Fibroblast of peridontal ligament (primary cell): ENCODE results near the gene NDUFA7.
"Not testable (repeated sequence)": the region's sequence is repeated elsewhere in the genome, so short reads cannot be mapped to it uniquely, and the experiment has no call there.

Experiments
- DNase-seq: peaks from one replicate; pipeline ENCODE4 v3.0.0-alpha.2; 2010; ENCODE audit errors: extremely low read depth

Gene NDUFA7

DNA sequence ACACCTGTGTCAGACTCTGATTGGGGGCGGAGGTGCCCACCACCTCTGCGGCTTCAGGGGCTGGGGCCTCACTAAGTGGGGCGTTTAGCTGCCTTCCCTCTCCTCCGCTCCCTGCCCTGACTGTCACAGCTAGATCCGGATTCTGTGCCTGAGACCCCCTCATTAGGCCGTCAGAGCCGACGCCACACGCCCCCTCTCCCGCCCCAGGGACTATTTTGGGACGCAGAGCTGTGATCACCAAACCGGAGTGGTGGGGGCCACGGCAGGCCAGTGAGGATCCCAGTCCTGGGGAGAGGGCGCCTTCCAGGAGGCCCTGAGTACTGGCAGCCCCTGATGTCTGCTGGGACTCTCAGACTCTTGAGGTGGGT, 21.1 kb upstream of the NDUFA7 start:
- DNase-seq, result no peak

GRCh38 chr19:8341504-8341903, 20.3 kb upstream of the NDUFA7 start:
- DNase-seq, result not testable (repeated sequence)

- DNase-seq, result no peak
Measured at GRCh38 chr19:8340341-8341096, 19.3 kb upstream of the NDUFA7 start.

DNA sequence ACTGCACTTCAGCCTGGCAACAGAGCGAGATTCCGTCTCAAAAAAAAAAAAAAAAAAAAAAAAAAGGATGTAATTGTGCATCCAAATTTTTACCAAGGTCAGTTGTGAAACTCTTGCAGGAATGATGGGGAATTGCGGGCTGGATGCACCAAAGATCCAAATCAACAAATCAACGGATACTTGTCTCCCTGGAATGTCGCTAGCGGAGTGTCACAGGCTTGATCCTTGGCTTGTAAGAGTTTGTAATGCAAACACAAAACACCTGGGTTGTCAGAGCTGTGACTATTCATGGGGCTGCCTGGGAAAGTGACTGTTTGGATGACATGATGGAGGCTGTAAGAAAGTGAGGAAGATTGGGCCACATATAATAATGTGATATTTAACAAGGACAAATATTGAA, 17.7 kb upstream of the NDUFA7 start:
- DNase-seq, result no peak

GRCh38 chr19:8337728-8338127, 16.6 kb upstream of the NDUFA7 start:
- DNase-seq, result no peak

DNA sequence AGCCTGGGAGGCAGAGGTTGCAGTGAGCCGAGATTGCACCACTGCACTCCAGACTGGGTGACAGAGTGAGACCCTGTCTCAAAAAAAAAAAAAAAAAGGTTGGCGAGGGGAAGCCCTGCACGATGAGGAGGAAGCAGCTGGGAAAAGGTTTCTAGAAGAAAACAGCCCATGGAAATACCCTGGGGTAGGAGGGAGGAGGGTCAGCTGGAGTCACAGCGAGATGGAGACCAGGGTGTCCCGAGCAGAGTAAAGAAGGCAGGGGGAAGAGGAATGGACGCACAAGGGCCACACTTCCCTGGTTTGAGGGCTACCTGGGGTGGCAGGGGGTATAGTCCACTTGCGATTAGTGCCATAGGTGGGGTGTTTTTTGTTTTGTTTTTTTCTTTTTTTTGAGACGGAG, 15.5 kb upstream of the NDUFA7 start:
- DNase-seq, result no peak

- no peak for DNase-seq
Measured at GRCh38 chr19:8336072-8336569, 14.9 kb upstream of the NDUFA7 start.

- no peak for DNase-seq
Measured at GRCh38 chr19:8335343-8336071, 14.3 kb upstream of the NDUFA7 start.

DNA sequence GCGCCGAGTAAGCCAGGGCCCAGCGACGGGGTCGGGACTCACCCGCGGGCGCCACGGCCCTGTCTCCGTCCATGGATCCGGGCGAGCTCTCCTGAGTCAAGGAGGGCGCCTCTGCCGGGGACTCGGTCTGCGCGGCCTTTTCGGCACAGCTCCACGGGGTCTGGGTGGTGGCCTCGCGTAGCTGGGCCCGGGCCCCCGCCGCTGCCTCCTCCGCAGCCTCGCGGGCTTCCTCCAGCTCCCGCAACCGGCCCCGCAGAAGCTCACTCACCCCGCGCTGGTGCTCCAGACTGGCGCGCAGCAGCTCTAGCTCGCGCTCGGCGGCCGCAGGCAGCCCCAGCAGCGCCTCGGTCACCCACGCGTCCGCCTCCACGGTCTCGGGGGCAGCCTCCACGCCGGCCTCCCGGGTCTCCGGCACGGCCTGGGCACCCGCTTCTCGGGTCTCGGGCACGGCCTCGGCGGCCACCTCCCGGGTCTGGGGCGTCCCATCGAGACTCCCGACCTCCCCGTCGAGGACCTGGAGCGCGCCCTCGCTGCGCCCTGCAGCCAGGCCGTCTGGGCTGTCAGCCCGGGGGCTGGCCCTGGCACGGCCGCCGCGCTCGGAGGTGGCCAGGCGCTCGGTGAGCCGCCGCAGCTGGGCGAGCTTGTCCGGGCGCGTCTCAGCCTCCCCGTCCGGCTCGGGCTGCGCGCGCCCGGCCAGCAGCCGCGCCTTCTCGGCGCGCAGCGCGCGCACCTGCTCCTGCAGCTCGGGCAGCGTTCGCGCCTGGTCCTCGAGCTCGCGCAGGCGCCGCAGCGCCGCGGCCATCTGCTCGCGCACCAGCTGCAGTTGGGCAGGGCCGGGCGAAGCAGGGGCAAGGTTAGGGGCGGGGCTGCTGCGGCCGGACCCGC, 13.5 kb upstream of the NDUFA7 start:
- no peak for DNase-seq

DNA sequence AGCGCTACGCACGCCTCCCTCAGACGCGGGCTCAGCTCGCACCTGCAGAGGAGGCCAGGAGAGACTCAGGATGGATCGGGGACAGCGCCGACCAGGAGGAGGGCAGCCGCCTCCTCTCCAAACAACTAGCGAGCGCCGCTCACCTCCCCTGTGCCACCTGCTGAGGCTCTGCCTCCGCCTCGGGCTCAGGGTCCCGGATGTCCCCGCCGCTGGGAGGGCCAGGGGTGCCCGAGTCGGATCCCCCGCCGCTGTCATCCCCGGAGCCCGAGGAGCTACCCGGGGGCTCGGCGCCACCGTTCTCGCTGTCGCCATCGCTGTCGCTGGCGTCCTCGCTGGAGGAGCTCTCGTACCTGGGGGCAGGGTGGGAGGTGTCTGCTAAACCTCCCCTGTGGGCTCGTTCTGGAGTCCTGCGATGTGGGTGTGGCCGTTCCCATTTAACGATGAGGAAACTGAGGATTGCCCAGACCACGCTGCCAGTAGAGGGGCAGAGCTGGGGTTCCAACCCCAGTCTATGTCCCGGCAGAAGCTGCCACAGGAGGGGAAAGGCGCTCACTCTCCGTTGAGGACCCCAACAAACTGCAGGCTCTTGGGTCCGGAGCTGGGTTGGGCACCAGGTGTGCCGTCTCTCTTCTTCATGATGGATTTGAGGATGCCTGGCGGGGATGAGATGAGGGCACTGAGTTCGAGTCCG, 12.7 kb upstream of the NDUFA7 start:
- DNase-seq, result no peak

DNA sequence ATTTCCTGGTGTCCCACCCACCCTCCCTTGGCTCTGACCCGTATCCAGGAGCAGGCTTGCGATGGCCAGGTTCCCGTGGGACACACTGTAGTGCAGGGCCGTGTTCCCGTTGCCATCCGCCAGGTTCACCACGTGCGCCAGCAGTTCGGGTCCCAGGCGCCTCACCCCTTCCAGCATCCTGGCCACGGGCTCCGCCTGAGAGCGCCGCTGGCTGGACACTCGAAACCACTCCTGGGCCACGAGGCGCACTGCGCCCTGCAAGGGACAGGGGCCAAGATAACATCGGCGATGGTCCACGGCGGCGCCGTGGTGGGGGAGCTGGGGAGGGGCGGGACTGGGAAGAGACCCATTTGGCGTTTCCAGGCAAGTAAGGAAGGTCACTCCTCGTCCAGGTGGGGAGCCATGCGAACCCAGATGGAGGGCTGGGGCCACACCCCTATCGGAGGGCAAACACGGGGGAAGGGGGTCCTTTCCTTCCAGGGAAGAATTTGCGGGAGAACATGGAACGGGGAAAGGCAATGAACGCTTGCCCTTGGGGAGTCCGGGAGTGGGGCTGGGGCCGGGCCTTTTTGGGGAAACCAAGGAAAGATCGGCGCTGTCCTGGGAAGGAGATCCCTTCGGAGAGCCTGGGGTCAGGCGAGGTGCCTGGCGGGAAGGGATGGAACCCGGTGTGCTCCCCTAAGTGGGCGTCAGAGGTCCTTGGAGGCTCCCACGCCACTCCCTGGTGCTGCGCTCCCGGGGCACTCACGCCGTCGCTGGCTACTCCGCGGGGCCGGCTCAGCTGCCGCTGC, 12.0 kb upstream of the NDUFA7 start:
- no peak for DNase-seq

GRCh38 chr19:8331263-8331845, 10.2 kb upstream of the NDUFA7 start:
- no peak for DNase-seq

DNA sequence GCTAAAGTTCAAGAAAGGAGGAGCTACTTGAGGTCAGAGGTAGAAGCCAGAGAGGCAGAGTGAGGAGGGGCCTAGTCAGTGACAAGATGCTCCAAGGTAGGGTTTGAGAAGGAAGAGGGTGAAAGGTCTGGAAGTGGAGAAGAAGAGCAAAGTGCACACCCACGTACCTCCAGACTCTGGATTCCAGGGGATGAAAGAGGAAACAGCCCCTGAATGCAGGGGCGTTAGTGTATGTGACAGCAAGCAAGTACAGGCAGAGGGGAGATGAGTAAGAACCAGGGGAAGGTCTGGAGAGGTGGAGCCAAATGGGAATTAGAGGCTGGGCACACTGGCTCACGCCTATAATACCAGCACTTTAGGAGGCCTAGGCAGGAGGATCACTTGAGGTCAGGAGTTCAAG, 8.8 kb upstream of the NDUFA7 start:
- DNase-seq, result no peak

DNA sequence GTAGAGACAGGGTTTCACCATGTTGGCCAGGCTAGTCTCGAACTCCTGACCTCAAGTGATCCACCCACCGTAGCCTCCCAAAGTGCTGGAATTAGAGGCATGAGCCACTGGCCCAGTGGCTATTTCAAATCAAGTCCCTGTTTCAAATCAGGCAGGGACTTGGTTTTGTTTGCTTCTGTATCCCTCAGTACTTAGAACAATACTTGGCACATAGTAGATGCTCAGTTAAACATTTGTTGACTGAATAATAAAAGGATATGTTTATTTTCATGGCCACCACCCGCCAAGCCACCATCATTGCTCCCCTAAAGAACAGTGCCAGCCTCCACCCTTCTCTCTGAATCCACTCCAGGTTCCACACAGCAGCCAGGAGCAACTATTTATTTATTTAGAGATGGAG, 4.3 kb upstream of the NDUFA7 start:
- no peak for DNase-seq

GRCh38 chr19:8324186-8325050, 3.2 kb upstream of the NDUFA7 start:
- no peak for DNase-seq

GRCh38 chr19:8323781-8324185, 2.6 kb upstream of the NDUFA7 start:
- no peak for DNase-seq

DNA sequence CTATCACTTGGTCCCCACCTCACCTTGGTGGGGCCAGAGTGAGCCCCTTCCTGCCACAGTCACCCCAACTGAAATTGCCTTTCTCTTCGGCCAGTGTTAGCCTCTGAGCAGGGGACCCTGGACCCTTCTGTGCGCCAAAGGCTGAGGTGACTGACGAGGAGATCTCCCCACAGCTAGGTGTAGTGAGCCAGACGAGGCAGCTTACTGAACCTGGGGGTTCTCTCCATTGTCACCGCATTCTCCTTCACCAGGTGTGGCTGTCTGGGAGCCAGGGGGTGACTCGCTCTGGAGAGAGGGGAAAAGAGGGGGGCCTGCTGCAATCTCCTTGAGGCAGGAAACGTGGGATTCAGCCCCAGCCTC, 1.4 kb upstream of the NDUFA7 start:
- DNase-seq, result no peak

DNA sequence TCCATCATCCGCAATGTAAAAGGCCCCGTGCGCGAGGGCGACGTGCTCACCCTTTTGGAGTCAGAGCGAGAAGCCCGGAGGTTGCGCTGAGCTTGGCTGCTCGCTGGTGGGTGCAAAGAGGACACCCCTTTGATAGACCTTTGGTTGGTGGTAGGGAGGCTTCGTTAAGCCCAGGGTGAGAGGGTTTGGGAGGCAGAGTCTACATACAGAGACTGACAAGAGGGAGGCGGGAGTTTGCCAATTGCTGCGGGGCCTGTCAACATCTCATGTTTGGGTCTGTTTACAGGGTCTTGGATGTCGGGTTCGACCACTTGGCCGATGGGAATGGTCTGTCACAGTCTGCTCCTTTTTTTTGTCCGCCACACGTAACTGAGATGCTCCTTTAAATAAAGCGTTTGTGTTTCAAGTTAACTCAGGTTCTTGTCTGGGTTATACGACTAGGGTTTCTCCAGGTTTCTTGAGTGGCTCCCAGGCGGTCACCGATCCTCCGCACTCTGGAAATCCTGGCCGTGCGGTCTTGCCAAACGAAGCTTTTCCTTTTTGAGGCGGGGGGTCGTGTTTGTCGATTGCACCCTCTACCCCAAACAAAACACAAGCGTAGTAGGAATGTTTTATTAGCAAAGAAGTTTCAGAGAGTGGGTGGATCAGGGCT, 937 bp upstream of the NDUFA7 start:
- peak; percentile 16 for DNase-seq

GRCh38 chr19:8320564-8321066, 560 bp downstream of the NDUFA7 start:
- no peak for DNase-seq
